ENCODE measurements around the gene PROK1. TPM values are rescaled to one million over a fixed set of nuclear protein-coding genes. Genes with fewer than 3 reads are reported as not detected.
A peak's percentile ranks its signal among the peaks of the same experiment; 100 is the strongest.
"Not testable (repeated sequence)": the region's sequence is repeated elsewhere in the genome, so short reads cannot be mapped to it uniquely, and the experiment has no call there.

PROK1 gene
- total and polyA plus RNA-seq, 9 donors = 39.4 to 428 (median 245) TPM

- no peak for TF ChIP-seq CTCF (IDR thresholded peaks at IDR 0.05)
- TF ChIP-seq EP300 (IDR thresholded peaks at IDR 0.05) = no peak
- TF ChIP-seq POLR2A (IDR thresholded peaks at IDR 0.05) = no peak
- Histone ChIP-seq H3K27me3 (no peaks in the 10 kb centered on the region), H3K9me3 (no peaks in the 10 kb centered on the region), H3K27ac (no peak overlapping the region), H3K36me3 (no peaks in the 10 kb centered on the region), H3K4me3 (no peak overlapping the region), H3K4me1 (ENCODE audit: insufficient read depth) (peaks cover 1% of the 10 kb centered on the region)
- no peak for DNase-seq
- WGBS, 3 donors = 91 to 98% (median 91%) methylated on average over 2 of the region's 2 CpGs
- intact Hi-C loops (cut with DNase I) = no loop called here
Observed at GRCh38 chr1:110433213-110433612, 17.7 kb upstream of the PROK1 start.

- no peaks in the 10 kb centered on the region for H3K9me3 ChIP-seq
- H3K4me3 ChIP-seq = no peak overlapping the region
- peak in 2 of 5 donors; percentile 72 to 76 for DNase-seq
- intact Hi-C loops (cut with DNase I) = no loop called here
- no peaks in the 10 kb centered on the region for H3K36me3 ChIP-seq
- H3K27ac ChIP-seq = no peak overlapping the region
- 40 to 59% (median 47%) methylated on average over 3 of the region's 3 CpGs for WGBS, 3 donors
- TF ChIP-seq CTCF (IDR thresholded peaks at IDR 0.05) (peak in 1 of 3 donors; percentile 28), POLR2A (IDR thresholded peaks at IDR 0.05) (no peak), EP300 (IDR thresholded peaks at IDR 0.05) (no peak)
- peaks cover 1% of the 10 kb centered on the region for H3K4me1 ChIP-seq (ENCODE audit: insufficient read depth)
- H3K27me3 ChIP-seq = no peaks in the 10 kb centered on the region
Observed at GRCh38 chr1:110433803-110434202, 17.1 kb upstream of the PROK1 start.

- Histone ChIP-seq H3K4me3 (no peak overlapping the region), H3K27ac (no peak overlapping the region), H3K4me1 (ENCODE audit: insufficient read depth) (peaks cover 6% of the 10 kb centered on the region), H3K9me3 (no peaks in the 10 kb centered on the region), H3K27me3 (no peaks in the 10 kb centered on the region), H3K36me3 (no peaks in the 10 kb centered on the region)
- TF ChIP-seq CTCF (IDR thresholded peaks at IDR 0.05) = no peak
- no peak for TF ChIP-seq EP300 (IDR thresholded peaks at IDR 0.05)
- TF ChIP-seq POLR2A (IDR thresholded peaks at IDR 0.05) = no peak
- WGBS, 3 donors = 67 to 80% (median 72%) methylated on average over 3 of the region's 3 CpGs
- no peak for DNase-seq
- intact Hi-C loops (cut with DNase I) = no loop called here
Observed at GRCh38 chr1:110434946-110435345, 16.0 kb upstream of the PROK1 start.

GRCh38 chr1:110436635-110437034 is 14.3 kb upstream of the PROK1 start:
- H3K9me3 ChIP-seq = no peaks in the 10 kb centered on the region
- H3K36me3 ChIP-seq = no peaks in the 10 kb centered on the region
- H3K4me1 ChIP-seq (ENCODE audit: insufficient read depth) = peaks cover 19% of the 10 kb centered on the region
- peak in 1 of 5 donors; percentile 47 for DNase-seq
- intact Hi-C loops (cut with DNase I) = no loop called here
- H3K4me3 ChIP-seq = no peak overlapping the region
- H3K27ac ChIP-seq = no peak overlapping the region
- 56 to 65% (median 64%) methylated on average over 7 of the region's 7 CpGs for WGBS, 3 donors
- no peaks in the 10 kb centered on the region for H3K27me3 ChIP-seq
- TF ChIP-seq POLR2A (IDR thresholded peaks at IDR 0.05) = no peak
- TF ChIP-seq EP300 (IDR thresholded peaks at IDR 0.05) = no peak
- TF ChIP-seq CTCF (IDR thresholded peaks at IDR 0.05) = no peak

GRCh38 chr1:110437645-110438299 is 13.2 kb upstream of the PROK1 start:
- H3K9me3 ChIP-seq; intact Hi-C loops (cut with DNase I): not testable (repeated sequence)
- WGBS, 3 donors = 87 to 94% (median 87%) methylated on average over 9 of the region's 9 CpGs

More at GRCh38 chr1:110437645-110438299, 13.2 kb upstream of the PROK1 start:
- not testable (repeated sequence) for H3K4me3 ChIP-seq, DNase-seq, H3K36me3 ChIP-seq, H3K27me3 ChIP-seq, H3K27ac ChIP-seq
- H3K4me1 ChIP-seq (ENCODE audit: insufficient read depth) = peaks cover 19% of the 10 kb centered on the region

Data from ovary (tissue), 9 donors.